Testis (tissue), 3 donors: Measurements from ENCODE around the gene PSME1. TPM values are rescaled to one million over a fixed set of nuclear protein-coding genes. Genes with fewer than 3 reads are reported as not detected.

ENCODE experiments used
- DNase-seq: peaks from one replicate; pipeline ENCODE4 v3.0.0-alpha.2; 2019
- H3K27ac ChIP-seq, 2 donors: fragments of 200-600 bp; sonication (generic); one replicate each; pipeline ENCODE4 v1.5.1; 2019
- H3K27me3 ChIP-seq: fragments of 200-600 bp; sonication (generic); one replicate; pipeline ENCODE4 v1.5.1; 2019
- H3K36me3 ChIP-seq: fragments of 200-600 bp; sonication (generic); one replicate; pipeline ENCODE4 v1.5.1; 2017; ENCODE audit warnings: low read depth; ENCODE audit errors: missing control alignments
- H3K4me1 ChIP-seq: fragments of 200-600 bp; sonication (generic); one replicate; pipeline ENCODE4 v1.5.1; 2019
- H3K4me3 ChIP-seq, 2 donors: fragments of 200-600 bp; sonication (generic); one replicate each; pipeline ENCODE4 v1.5.1; 2017 to 2019
- H3K9me3 ChIP-seq: fragments of 200-600 bp; sonication (generic); one replicate; pipeline ENCODE4 v1.5.1; 2017
- POLR2A ChIP-seq: fragments of 450-650 bp; IDR thresholded peaks from one replicate; pipeline ENCODE4 v1.6.1; 2017; ENCODE audit warnings: antibody characterized with exemption, mild to moderate bottlenecking, moderate library complexity
- WGBS, 2 donors: methylation state at CpG; one replicate each; pipeline ENCODE4 v1.1.5; 2018; 5-methylcytosine and 5-hydroxymethylcytosine counted together
- intact Hi-C: fragments of 100-400 bp; cut with DNase I; formaldehyde crosslinking; loops from one replicate; pipeline ENCODE4 v1.15.1; 2023; ENCODE audit warnings: low total_unique reads
- polyA plus RNA-seq: library from polyadenylated mRNA; stranded (reverse); fragments of 350-450 nt; fragmentation: Illumina TruSeq; extraction: RNeasy Lipid Tissue Mini Kit (QIAGEN cat#74804); gene quantifications from one replicate; pipeline ENCODE4 v1.2.3, GENCODE V29; 2014; ENCODE audit warnings: low read depth, low replicate concordance; ENCODE audit not compliant: insufficient read depth
- total RNA-seq, 2 donors: library from RNA; depleted of rRNA; stranded (reverse); fragments of >200 nt; gene quantifications; one replicate each; pipeline ENCODE4 v1.2.3, GENCODE V29; 2016
- TF ChIP-seq, protein P1 (sequence below), 3 experiments: fragments of 450-650 bp in 2 of 3; fragments of 200-600 bp in 1 of 3; sonication (generic) in 1 of 3; IDR thresholded peaks; one replicate each; pipeline ENCODE4 v1.5.1; 2016 to 2019; ENCODE audit warnings: antibody characterized with exemption in 3 of 3, mild to moderate bottlenecking in 2 of 3, moderate library complexity in 1 of 3

Gene PSME1
- total and polyA plus RNA-seq, 3 donors from 2014 or later = 43.3 to 101 (median 63.9) TPM

DNA sequence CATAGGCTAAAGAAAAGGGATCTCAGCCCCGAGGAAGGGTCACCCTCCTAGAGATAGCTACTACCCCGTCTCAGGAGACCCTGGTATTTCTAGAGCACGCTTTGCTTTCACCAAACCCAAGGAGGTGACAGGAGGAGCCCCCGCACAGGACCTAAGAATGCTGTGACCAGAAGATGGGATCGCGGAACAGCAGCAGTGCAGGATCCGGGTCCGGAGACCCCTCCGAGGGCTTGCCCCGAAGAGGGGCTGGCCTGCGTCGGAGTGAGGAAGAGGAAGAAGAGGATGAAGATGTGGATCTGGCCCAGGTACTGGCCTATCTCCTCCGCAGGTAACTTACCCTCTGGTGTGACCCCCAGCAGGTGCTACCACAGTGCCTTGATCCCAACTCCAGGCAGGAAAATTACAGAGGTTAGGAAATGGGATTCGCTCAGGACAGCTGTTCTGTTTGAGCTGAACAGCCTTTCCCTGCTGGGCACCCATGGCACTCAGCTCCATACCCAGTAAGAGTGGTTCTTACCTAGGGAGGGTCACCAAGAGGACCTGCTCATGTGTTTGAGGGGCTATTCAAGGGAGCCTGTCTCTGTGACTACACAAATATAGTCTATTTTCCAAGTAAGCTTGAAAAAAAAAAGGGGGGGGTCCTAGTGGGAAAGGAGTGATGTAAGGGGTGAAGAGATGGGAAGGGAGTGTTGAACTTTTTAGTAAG, 20.4 kb upstream of the PSME1 start:
- Histone ChIP-seq H3K9me3 (no peaks in the 10 kb centered on the region), H3K4me1 (peaks cover 9% of the 10 kb centered on the region), H3K27ac (peak overlapping the region; percentile 99 to 100), H3K36me3 (no peaks in the 10 kb centered on the region), H3K4me3 (peak overlapping the region; percentile 68 to 76), H3K27me3 (no peaks in the 10 kb centered on the region)
- DNase-seq = no peak
- 3 to 4% methylated on average over 5 to 14 of the region's 14 CpGs for WGBS, 2 donors
- TF ChIP-seq, protein P1, sequence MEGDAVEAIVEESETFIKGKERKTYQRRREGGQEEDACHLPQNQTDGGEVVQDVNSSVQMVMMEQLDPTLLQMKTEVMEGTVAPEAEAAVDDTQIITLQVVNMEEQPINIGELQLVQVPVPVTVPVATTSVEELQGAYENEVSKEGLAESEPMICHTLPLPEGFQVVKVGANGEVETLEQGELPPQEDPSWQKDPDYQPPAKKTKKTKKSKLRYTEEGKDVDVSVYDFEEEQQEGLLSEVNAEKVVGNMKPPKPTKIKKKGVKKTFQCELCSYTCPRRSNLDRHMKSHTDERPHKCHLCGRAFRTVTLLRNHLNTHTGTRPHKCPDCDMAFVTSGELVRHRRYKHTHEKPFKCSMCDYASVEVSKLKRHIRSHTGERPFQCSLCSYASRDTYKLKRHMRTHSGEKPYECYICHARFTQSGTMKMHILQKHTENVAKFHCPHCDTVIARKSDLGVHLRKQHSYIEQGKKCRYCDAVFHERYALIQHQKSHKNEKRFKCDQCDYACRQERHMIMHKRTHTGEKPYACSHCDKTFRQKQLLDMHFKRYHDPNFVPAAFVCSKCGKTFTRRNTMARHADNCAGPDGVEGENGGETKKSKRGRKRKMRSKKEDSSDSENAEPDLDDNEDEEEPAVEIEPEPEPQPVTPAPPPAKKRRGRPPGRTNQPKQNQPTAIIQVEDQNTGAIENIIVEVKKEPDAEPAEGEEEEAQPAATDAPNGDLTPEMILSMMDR (IDR thresholded peaks at IDR 0.05) = no peak
- TF ChIP-seq POLR2A = no peak
- intact Hi-C loops = no loop called here

DNA sequence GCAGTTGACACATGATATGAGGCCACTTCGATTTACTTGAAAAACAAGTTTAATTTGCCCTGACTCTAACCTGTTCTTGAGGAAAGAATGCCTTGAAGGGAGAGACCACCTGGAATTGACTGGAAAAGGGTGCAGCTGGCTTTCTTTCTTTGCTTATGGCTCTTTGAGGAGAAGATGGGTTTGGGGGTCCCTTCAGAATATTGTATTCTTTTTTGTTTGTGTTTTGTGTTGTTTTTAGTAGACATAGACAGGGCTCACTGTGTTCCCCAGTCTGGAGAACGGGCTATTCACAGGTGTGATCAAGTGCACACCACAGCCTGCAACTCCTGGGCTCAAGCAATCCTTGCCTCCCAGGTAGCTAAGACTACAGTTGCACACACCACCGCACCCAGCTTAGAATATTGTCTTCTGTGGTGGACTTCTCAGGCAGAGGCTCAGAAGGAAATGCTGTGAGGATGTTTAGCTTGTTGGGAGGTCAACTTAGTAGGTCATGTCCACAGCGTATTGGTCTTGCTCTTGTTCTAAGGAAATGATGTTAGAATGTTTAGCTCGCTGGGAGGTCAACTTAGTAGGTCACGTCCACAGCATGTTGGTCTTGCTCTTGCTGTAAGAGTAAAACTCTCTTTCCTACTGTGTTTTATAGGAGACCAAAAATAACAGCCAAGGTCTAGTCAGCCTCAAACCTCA, 19.7 kb upstream of the PSME1 start:
- Histone ChIP-seq H3K36me3 (no peaks in the 10 kb centered on the region), H3K4me3 (peak overlapping the region in 1 of 2 donors; percentile 68), H3K27me3 (no peaks in the 10 kb centered on the region), H3K27ac (no peak overlapping the region), H3K4me1 (peaks cover 9% of the 10 kb centered on the region), H3K9me3 (no peaks in the 10 kb centered on the region)
- intact Hi-C loops = no loop called here
- no peak for TF ChIP-seq POLR2A
- TF ChIP-seq, protein P1 (IDR thresholded peaks at IDR 0.05) = no peak
- DNase-seq = no peak
- WGBS, 2 donors = 75 to 92% methylated on average over 6 of the region's 6 CpGs

DNA sequence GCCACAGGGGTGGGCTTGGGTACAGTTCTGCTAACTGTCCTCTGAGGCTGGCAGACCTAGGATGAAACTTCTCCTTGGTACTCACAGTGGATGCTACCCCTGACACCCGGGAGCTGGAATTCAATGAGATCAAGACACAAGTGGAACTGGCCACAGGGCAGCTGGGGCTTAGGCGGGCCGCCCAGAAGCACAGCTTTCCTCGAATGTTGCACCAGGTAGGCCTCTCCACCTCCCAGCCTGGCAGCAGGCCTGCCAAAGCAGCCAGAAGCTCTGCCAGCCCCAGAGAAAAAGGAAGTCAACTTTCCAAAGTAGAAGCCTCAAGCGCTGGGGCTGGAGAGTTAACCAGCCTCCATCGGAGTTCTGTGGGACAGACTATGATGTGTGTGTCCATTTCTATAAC, 18.8 kb upstream of the PSME1 start:
- H3K27me3 ChIP-seq = no peaks in the 10 kb centered on the region
- no peak overlapping the region for H3K4me3 ChIP-seq
- 88 to 94% methylated on average over 6 of the region's 6 CpGs for WGBS, 2 donors
- H3K36me3 ChIP-seq = no peaks in the 10 kb centered on the region
- no peaks in the 10 kb centered on the region for H3K9me3 ChIP-seq
- TF ChIP-seq POLR2A = no peak
- TF ChIP-seq, protein P1 (IDR thresholded peaks at IDR 0.05) = no peak
- DNase-seq = no peak
- peaks cover 9% of the 10 kb centered on the region for H3K4me1 ChIP-seq
- intact Hi-C loops = no loop called here
- H3K27ac ChIP-seq = no peak overlapping the region

- no peak for DNase-seq
- Histone ChIP-seq H3K27me3 (no peaks in the 10 kb centered on the region), H3K4me1 (peaks cover 9% of the 10 kb centered on the region), H3K9me3 (no peaks in the 10 kb centered on the region), H3K36me3 (no peaks in the 10 kb centered on the region), H3K4me3 (no peak overlapping the region), H3K27ac (no peak overlapping the region)
- WGBS, 2 donors = 99 to 100% methylated on average over 6 of the region's 6 CpGs
- TF ChIP-seq, protein P1 (IDR thresholded peaks at IDR 0.05) = no peak
- no peak for TF ChIP-seq POLR2A
- intact Hi-C loops = no loop called here
These were observed 16.3 kb upstream of the PSME1 start for GRCh38 chr14:24119691-24120090.
